PC-3 (cell line): Measurements from ENCODE around the gene ZNF518B. TPM values are rescaled to one million over a fixed set of nuclear protein-coding genes. Genes with fewer than 3 reads are reported as not detected.

Experiments used
- ATAC-seq: fragments of 200-7000 bp; cut with Tn5 transposase; 2 replicates; pipeline ENCODE4 v1.9.1; 2020; ENCODE audit warnings: mild to moderate bottlenecking, moderate library complexity
- BruUV-seq: library from RNA; stranded (reverse); fragments of 400-500 nt; replicated peaks from 2 replicates; lab custom pipeline; 2021; lab: Mats Ljungman, UMichigan
- CTCF ChIA-PET: fragments of 300-600 bp; sonication (Branson Sonifier 250); formaldehyde crosslinking; loops from one replicate; lab custom pipeline; 2022; ENCODE audit warnings: antibody characterized with exemption; lab: Charles Lee
- POLR2A ChIA-PET: fragments of 300-600 bp; sonication (Branson Sonifier 250); formaldehyde crosslinking; loops from one replicate; lab custom pipeline; 2022; ENCODE audit warnings: antibody characterized with exemption; ENCODE audit not compliant: unreplicated experiment; lab: Charles Lee
- DNase-seq: peaks from one replicate; pipeline ENCODE4 v3.0.0-alpha.2; 2015
- H2AFZ ChIP-seq: fragments of 300-600 bp; sonication (generic); 2 replicates; pipeline ENCODE4 v1.6.0; 2016; ENCODE audit warnings: antibody characterized with exemption, low read length
- H3F3A ChIP-seq: fragments of 300-600 bp; sonication (generic); one replicate; pipeline ENCODE4 v1.6.0; 2017; ENCODE audit warnings: antibody characterized with exemption, low read length, control low read depth, mild to moderate bottlenecking; ENCODE audit not compliant: unreplicated experiment
- H3K27ac ChIP-seq: fragments of 300-600 bp; sonication (generic); 2 replicates; pipeline ENCODE4 v1.5.1; 2016; ENCODE audit warnings: mild to moderate bottlenecking, low read length
- H3K27me3 ChIP-seq: fragments of 300-600 bp; sonication (generic); 2 replicates; pipeline ENCODE4 v1.6.1; 2016; ENCODE audit warnings: low read length, mixed read lengths
- H3K36me3 ChIP-seq: fragments of 300-600 bp; sonication (generic); 2 replicates; pipeline ENCODE4 v1.6.1; 2016; ENCODE audit warnings: low read depth, mixed run types, low read length, mixed read lengths
- H3K4me1 ChIP-seq: fragments of 300-600 bp; sonication (generic); 2 replicates; pipeline ENCODE4 v1.5.1; 2016; ENCODE audit warnings: low read length; ENCODE audit not compliant: insufficient read depth
- H3K4me2 ChIP-seq: fragments of 300-600 bp; sonication (generic); 2 replicates; pipeline ENCODE4 v1.6.0; 2016; ENCODE audit warnings: low read length
- H3K4me3 ChIP-seq: fragments of 300-600 bp; sonication (generic); 2 replicates; pipeline ENCODE4 v1.5.1; 2016; ENCODE audit warnings: mild to moderate bottlenecking, low read length, mixed read lengths
- H3K79me2 ChIP-seq: fragments of 300-600 bp; sonication (generic); 2 replicates; pipeline ENCODE4 v1.6.1; 2017; ENCODE audit warnings: low read length, mixed read lengths
- H3K9ac ChIP-seq: fragments of 300-600 bp; sonication (generic); 2 replicates; pipeline ENCODE4 v1.6.0; 2016; ENCODE audit warnings: mild to moderate bottlenecking, low read length
- H3K9me2 ChIP-seq: fragments of 300-600 bp; sonication (generic); replicated peaks from 2 replicates; pipeline ENCODE4 v1.6.1; 2016; ENCODE audit warnings: mixed run types, low read length, mixed read lengths
- H3K9me3 ChIP-seq: fragments of 300-600 bp; sonication (generic); 2 replicates; pipeline ENCODE4 v1.6.1; 2016; ENCODE audit warnings: low read length, mixed read lengths
- H4K20me1 ChIP-seq: fragments of 300-600 bp; sonication (generic); 2 replicates; pipeline ENCODE4 v1.6.1; 2016; ENCODE audit warnings: low read length, mixed read lengths
- EZH2 ChIP-seq: fragments of 300-600 bp; sonication (generic); IDR thresholded peaks from one replicate; pipeline ENCODE4 v1.6.1; 2017; ENCODE audit warnings: antibody characterized with exemption, mild to moderate bottlenecking, low read length; ENCODE audit not compliant: unreplicated experiment
- EZH2phosphoT487 ChIP-seq: fragments of 300-600 bp; sonication (generic); IDR thresholded peaks from 2 replicates; pipeline ENCODE4 v1.6.1; 2018; ENCODE audit warnings: mild to moderate bottlenecking, antibody characterized with exemption, low read length, borderline replicate concordance
- intact Hi-C: fragments of 100-400 bp; cut with micrococcal nuclease; formaldehyde crosslinking; loops from 2 replicates; pipeline ENCODE4 v1.9.0; 2023
- total RNA-seq: library from RNA; depleted of rRNA; stranded (reverse); fragments of >200 nt; gene quantifications from 2 replicates; pipeline ENCODE4 v1.2.3, GENCODE V29; 2014
- TF ChIP-seq, protein P1 (sequence below): fragments of 300-600 bp; sonication (generic); conservative IDR thresholded peaks from 2 replicates; pipeline ENCODE4 v1.5.1; 2017; ENCODE audit warnings: antibody characterized with exemption, low read depth, mild to moderate bottlenecking, low read length

Gene ZNF518B
- total RNA-seq, 1 experiment from 2014 or later, result 16.2 TPM

DNA sequence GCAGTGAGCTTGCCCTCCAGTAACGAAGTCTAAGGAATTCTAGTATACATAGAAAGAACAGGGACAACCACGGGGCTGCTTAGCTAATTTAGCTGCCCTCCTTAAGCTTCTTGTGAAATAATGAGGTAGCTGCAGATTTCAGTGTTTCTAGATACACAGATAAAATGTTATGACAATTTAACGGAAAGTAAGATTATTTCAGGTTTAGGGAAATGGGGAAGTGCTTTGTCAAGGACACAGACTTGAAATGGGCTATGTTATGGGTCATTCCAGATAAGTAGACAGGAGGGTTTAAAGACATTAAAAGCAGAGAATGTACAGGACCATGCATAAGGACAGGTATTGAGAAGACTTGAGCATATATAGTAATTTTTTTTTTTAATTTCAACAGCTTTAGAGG lies 34.2 kb upstream of the ZNF518B start:
- intact Hi-C loops, result no loop called here
- peaks cover 25% of the 10 kb centered on the region; the same call in 1 of the 2 replicates for H3K27me3 ChIP-seq
- H3K9me2 ChIP-seq, result no peaks in the 10 kb centered on the region
- no peaks in the 10 kb centered on the region for H4K20me1 ChIP-seq
- ATAC-seq (no peak), DNase-seq (no peak)
- H2AFZ ChIP-seq, result no peak overlapping the region
- no peaks in the 10 kb centered on the region for H3K36me3 ChIP-seq
- no peaks in the 10 kb centered on the region for H3K4me1 ChIP-seq
- TF ChIP-seq, protein P1, sequence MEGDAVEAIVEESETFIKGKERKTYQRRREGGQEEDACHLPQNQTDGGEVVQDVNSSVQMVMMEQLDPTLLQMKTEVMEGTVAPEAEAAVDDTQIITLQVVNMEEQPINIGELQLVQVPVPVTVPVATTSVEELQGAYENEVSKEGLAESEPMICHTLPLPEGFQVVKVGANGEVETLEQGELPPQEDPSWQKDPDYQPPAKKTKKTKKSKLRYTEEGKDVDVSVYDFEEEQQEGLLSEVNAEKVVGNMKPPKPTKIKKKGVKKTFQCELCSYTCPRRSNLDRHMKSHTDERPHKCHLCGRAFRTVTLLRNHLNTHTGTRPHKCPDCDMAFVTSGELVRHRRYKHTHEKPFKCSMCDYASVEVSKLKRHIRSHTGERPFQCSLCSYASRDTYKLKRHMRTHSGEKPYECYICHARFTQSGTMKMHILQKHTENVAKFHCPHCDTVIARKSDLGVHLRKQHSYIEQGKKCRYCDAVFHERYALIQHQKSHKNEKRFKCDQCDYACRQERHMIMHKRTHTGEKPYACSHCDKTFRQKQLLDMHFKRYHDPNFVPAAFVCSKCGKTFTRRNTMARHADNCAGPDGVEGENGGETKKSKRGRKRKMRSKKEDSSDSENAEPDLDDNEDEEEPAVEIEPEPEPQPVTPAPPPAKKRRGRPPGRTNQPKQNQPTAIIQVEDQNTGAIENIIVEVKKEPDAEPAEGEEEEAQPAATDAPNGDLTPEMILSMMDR, result no peak
- TF ChIP-seq EZH2 (no peak), EZH2phosphoT487 (no peak)
- H3K9ac ChIP-seq, result no peak overlapping the region
- ChIA-PET POLR2A (no interaction called here), CTCF (interaction anchor here (0.6 kb wide), 1 partner anchor 333 kb away, joined by 3 read pairs; no protein-coding TSS in a partner anchor)
- H3K4me2 ChIP-seq, result no peak overlapping the region
- no peaks in the 10 kb centered on the region for H3K9me3 ChIP-seq
- no peaks in the 10 kb centered on the region for H3K79me2 ChIP-seq
- no peaks in the 10 kb centered on the region for H3F3A ChIP-seq
- no peak overlapping the region for H3K4me3 ChIP-seq
- BruUV-seq, result no TSS peak
- H3K27ac ChIP-seq, result no peak overlapping the region

DNA sequence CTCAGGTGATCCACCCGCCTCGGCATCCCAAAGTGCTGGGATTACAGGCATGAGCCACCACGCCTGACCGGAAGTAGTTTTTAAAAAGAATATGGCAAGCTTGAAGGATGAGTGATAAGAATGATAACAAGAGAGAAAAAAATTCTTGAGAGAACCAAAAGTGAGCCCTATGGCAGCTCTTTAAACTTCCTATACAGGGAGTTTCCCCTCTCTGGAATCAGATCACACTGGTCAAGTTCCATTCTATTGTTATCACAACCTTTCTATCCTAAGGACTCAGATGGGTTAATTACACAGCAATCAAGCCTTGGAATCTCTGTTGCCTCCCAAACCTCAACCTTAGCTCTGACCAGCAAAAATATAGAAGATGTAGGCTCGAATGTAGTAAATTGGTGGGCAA lies 33.8 kb upstream of the ZNF518B start:
- peaks cover 26% of the 10 kb centered on the region; the same call in 1 of the 2 replicates for H3K27me3 ChIP-seq
- H2AFZ ChIP-seq, result no peak overlapping the region
- H3K36me3 ChIP-seq, result no peaks in the 10 kb centered on the region
- no peak overlapping the region for H3K27ac ChIP-seq
- H4K20me1 ChIP-seq, result no peaks in the 10 kb centered on the region
- POLR2A ChIA-PET, result no interaction called here
- ATAC-seq (no peak), DNase-seq (no peak)
- BruUV-seq, result no TSS peak
- no peaks in the 10 kb centered on the region for H3K9me3 ChIP-seq
- H3K9ac ChIP-seq, result no peak overlapping the region
- intact Hi-C loops, result no loop called here
- no peaks in the 10 kb centered on the region for H3K4me1 ChIP-seq
- H3F3A ChIP-seq, result no peaks in the 10 kb centered on the region
- H3K4me2 ChIP-seq, result no peak overlapping the region
- TF ChIP-seq EZH2phosphoT487, result no peak
- TF ChIP-seq EZH2, result no peak
- TF ChIP-seq, protein P1, result no peak
- no peaks in the 10 kb centered on the region for H3K79me2 ChIP-seq
- H3K9me2 ChIP-seq, result no peaks in the 10 kb centered on the region
- no peak overlapping the region for H3K4me3 ChIP-seq
- CTCF ChIA-PET, result no interaction called here

DNA sequence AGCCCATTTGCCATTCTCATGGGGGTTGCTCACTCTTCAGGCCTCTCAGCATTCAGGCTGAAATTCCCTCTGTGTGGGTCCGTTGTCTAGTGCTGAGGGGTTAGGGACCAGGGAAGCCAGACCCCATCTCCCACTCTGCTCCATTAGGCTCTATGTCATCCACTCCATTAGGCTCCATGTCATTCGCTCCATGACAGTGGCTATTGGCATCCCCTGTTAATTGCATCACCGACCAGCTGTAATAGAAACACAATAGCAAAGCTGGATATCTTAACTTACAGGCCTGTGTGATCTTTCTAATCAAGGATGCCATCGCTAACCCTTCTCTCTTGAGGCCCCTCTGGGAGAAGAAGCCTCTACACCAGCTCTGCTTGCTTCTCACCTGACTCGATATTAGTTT lies 25.7 kb upstream of the ZNF518B start:
- Histone ChIP-seq H2AFZ (no peak overlapping the region), H3K27me3 (peaks cover 16% of the 10 kb centered on the region; the same call in 1 of the 2 replicates), H3K4me1 (no peaks in the 10 kb centered on the region), H3K36me3 (no peaks in the 10 kb centered on the region), H3F3A (no peaks in the 10 kb centered on the region), H3K27ac (no peak overlapping the region), H3K4me2 (no peak overlapping the region), H3K9me2 (no peaks in the 10 kb centered on the region), H3K4me3 (no peak overlapping the region), H4K20me1 (no peaks in the 10 kb centered on the region), H3K79me2 (no peaks in the 10 kb centered on the region), H3K9ac (no peak overlapping the region), H3K9me3 (no peaks in the 10 kb centered on the region)
- TF ChIP-seq, protein P1, result no peak
- no peak for TF ChIP-seq EZH2
- no peak for TF ChIP-seq EZH2phosphoT487
- ATAC-seq (no peak), DNase-seq (no peak)
- CTCF ChIA-PET, result interaction anchor here (0.6 kb wide), 1 partner anchor 49 kb away, joined by 3 read pairs; no protein-coding TSS in a partner anchor
- intact Hi-C loops, result no loop called here
- POLR2A ChIA-PET, result no interaction called here
- no TSS peak for BruUV-seq
